SK-N-SH (cell line): ENCODE results near the gene FXYD7. TPM values are rescaled to one million over a fixed set of nuclear protein-coding genes. Genes with fewer than 3 reads are reported as not detected.
A peak's percentile ranks its signal among the peaks of the same experiment; 100 is the strongest.

Source experiments
- CTCF ChIA-PET: fragments of 300-600, 350-600 bp; formaldehyde crosslinking; extraction: SDS; loops from one replicate; lab custom pipeline; 2021; lab: Yijun Ruan, JAX
- POLR2A ChIA-PET: fragments of 350-600 bp; sonication (Branson Sonifier 250); formaldehyde crosslinking; extraction: SDS; loops from one replicate; lab custom pipeline; 2020; ENCODE audit warnings: antibody characterized with exemption, inconsistent platforms; lab: Yijun Ruan, JAX
- DNase-seq: peaks from one replicate; pipeline ENCODE4 v3.0.0; 2012
- H2AFZ ChIP-seq: fragments of 200-600 bp; sonication (generic); 2 replicates; pipeline ENCODE4 v1.8.1; 2016; ENCODE audit warnings: antibody characterized with exemption, mild to moderate bottlenecking, low read depth
- H3F3A ChIP-seq: fragments of 200-600 bp; sonication (generic); replicated peaks from 2 replicates; pipeline ENCODE3; 2016; ENCODE audit warnings: antibody characterized with exemption, mild to moderate bottlenecking; ENCODE audit not compliant: insufficient read depth
- H3K27ac ChIP-seq, 2 experiments: fragments of 200-500 bp in 1 of 2; fragments of 200-600 bp in 1 of 2; sonication (Bioruptor generic) in 1 of 2; sonication (generic), shearing (Covaris generic) in 1 of 2; 2 replicates each; pipeline versions ENCODE4 v1.5.1 to v1.6.1; 2014 to 2016; ENCODE audit warnings: low read depth in 2 of 2, inconsistent platforms in 1 of 2, low read length in 1 of 2, mild to moderate bottlenecking in 1 of 2, mixed read lengths in 1 of 2
- H3K27me3 ChIP-seq: fragments of 200-600 bp; sonication (generic), shearing (Covaris generic); 2 replicates; pipeline ENCODE4 v1.6.1; 2016; ENCODE audit warnings: mixed run types; ENCODE audit not compliant: insufficient read depth
- H3K36me3 ChIP-seq, 2 experiments: fragments of 200-500 bp in 1 of 2; fragments of 200-600 bp in 1 of 2; sonication (Bioruptor generic) in 1 of 2; sonication (generic) in 1 of 2; replicated peaks in 1 of 2; 2 replicates each; pipeline versions ENCODE3 to v1.5.1; 2014 to 2016; ENCODE audit warnings: low read length in 1 of 2, mild to moderate bottlenecking in 1 of 2; ENCODE audit not compliant: insufficient read depth in 2 of 2, control insufficient read depth in 1 of 2
- H3K4me1 ChIP-seq, 2 experiments: fragments of 200-500 bp in 1 of 2; fragments of 200-600 bp in 1 of 2; sonication (Bioruptor generic) in 1 of 2; sonication (generic), shearing (Covaris generic) in 1 of 2; 2 replicates each; pipeline versions ENCODE4 v1.5.1 to v1.6.1; 2014 to 2016; ENCODE audit warnings: low read depth in 1 of 2, low read length in 1 of 2, mixed run types in 1 of 2; ENCODE audit not compliant: insufficient read depth in 2 of 2, control insufficient read depth in 1 of 2
- H3K4me2 ChIP-seq: fragments of 200-600 bp; sonication (generic), shearing (Covaris generic); 2 replicates; pipeline ENCODE4 v1.6.1; 2017; ENCODE audit warnings: mixed run types
- H3K4me3 ChIP-seq, 2 experiments: fragments of 200-500 bp in 1 of 2; fragments of 200-600 bp in 1 of 2; sonication (Bioruptor generic) in 1 of 2; sonication (generic), shearing (Covaris generic) in 1 of 2; 2 replicates each; pipeline versions ENCODE4 v1.5.1 to v1.8.1; 2014 to 2016; ENCODE audit warnings: low read depth in 2 of 2, inconsistent platforms in 1 of 2, low read length in 1 of 2, mild to moderate bottlenecking in 1 of 2, mixed read lengths in 1 of 2, moderate library complexity in 1 of 2
- H3K79me2 ChIP-seq: fragments of 200-600 bp; sonication (generic); 2 replicates; pipeline ENCODE4 v1.8.1; 2017; ENCODE audit warnings: mild to moderate bottlenecking; ENCODE audit not compliant: insufficient read depth
- H3K9ac ChIP-seq: fragments of 200-600 bp; sonication (generic); 2 replicates; pipeline ENCODE4 v1.6.1; 2017; ENCODE audit warnings: mixed run types
- H3K9me2 ChIP-seq: fragments of 200-600 bp; sonication (generic); 2 replicates; pipeline ENCODE4 v1.6.1; 2017; ENCODE audit warnings: mixed run types
- H3K9me3 ChIP-seq: fragments of 200-600 bp; sonication (generic); 2 replicates; pipeline ENCODE4 v1.6.1; 2017; ENCODE audit warnings: mixed run types, mild to moderate bottlenecking, moderate library complexity
- H4K20me1 ChIP-seq: fragments of 200-600 bp; sonication (generic); 2 replicates; pipeline ENCODE4 v1.6.1; 2017; ENCODE audit warnings: mild to moderate bottlenecking, mixed run types; ENCODE audit not compliant: insufficient read depth
- CTCF ChIP-seq: fragments of 200-600 bp; sonication (generic); IDR thresholded peaks from 2 replicates; pipeline ENCODE4 v1.6.1; 2017; ENCODE audit warnings: antibody characterized with exemption, mild to moderate bottlenecking, moderate library complexity
- ELF1 ChIP-seq: IDR thresholded peaks from 2 replicates; pipeline ENCODE4 v1.4.0; 2012
- FOXJ3 ChIP-seq: sonication (generic); formaldehyde crosslinking; IDR thresholded peaks from 2 replicates; pipeline ENCODE4 v1.5.1; 2020; ENCODE audit warnings: mild to moderate bottlenecking, missing genetic modification reagents
- FOXM1 ChIP-seq: IDR thresholded peaks from 2 replicates; pipeline ENCODE4 v1.4.0; 2012; ENCODE audit warnings: low read depth, mild to moderate bottlenecking
- GABPA ChIP-seq: IDR thresholded peaks from 2 replicates; pipeline ENCODE4 v1.4.0; 2012; ENCODE audit warnings: low read depth, mild to moderate bottlenecking
- GATA2 ChIP-seq: sonication (generic); formaldehyde crosslinking; IDR thresholded peaks from 2 replicates; pipeline ENCODE4 v1.5.0; 2020; ENCODE audit warnings: mild to moderate bottlenecking, missing genetic modification reagents
- JUND ChIP-seq: IDR thresholded peaks from 2 replicates; pipeline ENCODE4 v1.4.0; 2012
- MAX ChIP-seq: IDR thresholded peaks from 2 replicates; pipeline ENCODE4 v1.4.0; 2012; ENCODE audit warnings: low read depth
- MXI1 ChIP-seq: IDR thresholded peaks from 2 replicates; pipeline ENCODE4 v1.6.1; 2012; ENCODE audit warnings: mild to moderate bottlenecking, low read depth, low read length, improper control_type of control experiment
- NFIC ChIP-seq: IDR thresholded peaks from 2 replicates; pipeline ENCODE4 v1.4.0; 2012; ENCODE audit warnings: borderline replicate concordance
- POLR2AphosphoS5 ChIP-seq: IDR thresholded peaks from 2 replicates; pipeline ENCODE4 v1.6.1; 2012; ENCODE audit warnings: low read depth, low read length
- RAD21 ChIP-seq: IDR thresholded peaks from 2 replicates; pipeline ENCODE4 v1.6.1; 2012; ENCODE audit warnings: mild to moderate bottlenecking, low read length
- RCOR1 ChIP-seq: fragments of 150-350 bp; IDR thresholded peaks from 2 replicates; pipeline ENCODE4 v1.6.1; 2017; ENCODE audit warnings: antibody characterized with exemption, low read length
- REST ChIP-seq: IDR thresholded peaks from 2 replicates; pipeline ENCODE4 v1.6.1; 2012; ENCODE audit warnings: mild to moderate bottlenecking, low read depth, low read length, moderate library complexity
- RXRA ChIP-seq: IDR thresholded peaks from 2 replicates; pipeline ENCODE4 v1.4.0; 2012; ENCODE audit warnings: low read depth, mild to moderate bottlenecking, borderline replicate concordance
- SMC3 ChIP-seq: IDR thresholded peaks from 2 replicates; pipeline ENCODE4 v1.6.1; 2012; ENCODE audit warnings: low read depth, low read length, improper control_type of control experiment
- TAF1 ChIP-seq: IDR thresholded peaks from 2 replicates; pipeline ENCODE4 v1.6.1; 2012; ENCODE audit warnings: low read depth, mild to moderate bottlenecking, low read length, moderate library complexity, borderline replicate concordance
- TEAD4 ChIP-seq: IDR thresholded peaks from 2 replicates; pipeline ENCODE4 v1.4.0; 2012; ENCODE audit warnings: mild to moderate bottlenecking, borderline replicate concordance; ENCODE audit not compliant: insufficient read depth
- USF1 ChIP-seq: IDR thresholded peaks from 2 replicates; pipeline ENCODE4 v1.4.0; 2012; ENCODE audit warnings: low read depth, borderline replicate concordance
- WGBS: methylation state at CpG from one replicate; pipeline ENCODE4 v1.1.6; 2017; ENCODE audit warnings: low lambda C conversion rate; 5-methylcytosine and 5-hydroxymethylcytosine counted together
- polyA plus RNA-seq, 3 experiments: library from polyadenylated mRNA; depleted of rRNA; stranded (reverse); fragments of >200 nt; gene quantifications; 2 replicates each; pipeline ENCODE4 v1.2.3, GENCODE V29; 2012

Gene FXYD7
- polyA plus RNA-seq, 1 of the 3 experiments (the other 2 are of a cell fraction) = 0.44 TPM

- peak overlapping the region; percentile 42; the same call in 1 of the 2 replicates for H3K4me2 ChIP-seq
- WGBS = 27% methylated on average over 19 of the region's 23 CpGs
- no peak overlapping the region for H3K27ac ChIP-seq
- peak; percentile 92 for DNase-seq
- ChIA-PET POLR2A (no interaction called here), CTCF (interaction anchor here (0.6 to 3.9 kb wide), 27 partner anchors 8 to 239 kb away, joined by 3 to 66 read pairs (median 5); partner anchors contain the start of genes FXYD1, FXYD7 and LGI4)
- H4K20me1 ChIP-seq = no peaks in the 10 kb centered on the region
- TF ChIP-seq POLR2AphosphoS5 = no peak
- TF ChIP-seq MXI1 = no peak
- TF ChIP-seq CTCF = peak; percentile 96
- no peak for TF ChIP-seq MAX
- TF ChIP-seq SMC3 = peak; percentile 61
- TF ChIP-seq RAD21 = peak; percentile 70
- TF ChIP-seq ELF1 = no peak
- TF ChIP-seq GATA2 = no peak
- H3K9me3 ChIP-seq = no peaks in the 10 kb centered on the region
- no peaks in the 10 kb centered on the region for H3K9me2 ChIP-seq
- no peaks in the 10 kb centered on the region for H3K79me2 ChIP-seq
- no peak overlapping the region for H3K9ac ChIP-seq
- peak overlapping the region in 1 of 2 experiments; percentile 44; a peak in 1 of 4 replicates for H3K4me3 ChIP-seq
- peaks cover 0 to 8% of the 10 kb centered on the region in 2 experiments; a peak in 1 of 4 replicates for H3K4me1 ChIP-seq
- H2AFZ ChIP-seq = no peak overlapping the region
- H3K27me3 ChIP-seq = no peaks in the 10 kb centered on the region; the same call in 1 of the 2 replicates
- H3K36me3 ChIP-seq = no peaks in the 10 kb centered on the region
- no peaks in the 10 kb centered on the region for H3F3A ChIP-seq
These were observed 28.5 kb upstream of the FXYD7 start for GRCh38 chr19:35114353-35115176.

- Histone ChIP-seq H3K9ac (no peak within 1 kb of the TSS), H3K9me2 (no peaks in the 10 kb centered on the region), H3K79me2 (no peaks in the 10 kb centered on the region), H3K9me3 (no peaks in the 10 kb centered on the region), H3K4me3 (peak within 1 kb of the TSS in 1 of 2 experiments; percentile 44; a peak in 1 of 4 replicates), H3K27ac (no peak within 1 kb of the TSS), H3F3A (no peaks in the 10 kb centered on the region), H4K20me1 (no peaks in the 10 kb centered on the region), H3K27me3 (no peaks in the 10 kb centered on the region; the same call in 1 of the 2 replicates), H3K36me3 (no peaks in the 10 kb centered on the region), H3K4me1 (peaks cover 0 to 8% of the 10 kb centered on the region in 2 experiments; a peak in 1 of 4 replicates), H2AFZ (no peak within 1 kb of the TSS), H3K4me2 (peak within 1 kb of the TSS; percentile 42; the same call in 1 of the 2 replicates)
- POLR2A ChIA-PET = no interaction called here
- DNase-seq = no peak
- CTCF ChIA-PET = interaction anchor here (0.6 to 3.9 kb wide), 27 partner anchors 9 to 238 kb away, joined by 3 to 66 read pairs (median 5); partner anchors contain the start of genes FXYD1, FXYD7 and LGI4
- WGBS = 72% methylated on average over 12 of the region's 14 CpGs
- TF ChIP-seq TEAD4 (no peak), SMC3 (no peak), USF1 (no peak), RXRA (no peak), FOXM1 (no peak), POLR2AphosphoS5 (no peak), FOXJ3 (no peak), RCOR1 (no peak), REST (no peak), GABPA (no peak), JUND (no peak), MXI1 (no peak), NFIC (no peak), RAD21 (no peak), TAF1 (no peak)
These were observed 27.7 kb upstream of the FXYD7 start, which contains the start of gene FXYD3 for GRCh38 chr19:35115177-35115951. FXYD3 (plus strand) TSS chr19:35115823; CDS start chr19:35119377, 3,554 bp downstream.
